BLaER1 treated with 17β-estradiol and CSF1 and Interleukin-3, amounts not matched to agents 10 nM and 100 nM (cell line): Measurements from ENCODE around the gene MGST3.
"Not testable (repeated sequence)": the region's sequence is repeated elsewhere in the genome, so short reads cannot be mapped to it uniquely, and the experiment has no call there.

ENCODE experiments used
- H3K27ac ChIP-seq, 11 experiments: shearing (Covaris generic); formaldehyde crosslinking; 2 replicates each; pipeline ENCODE4 v1.8.1; 2022
- H3K27me3 ChIP-seq, 11 experiments: shearing (Covaris generic); formaldehyde crosslinking; 2 replicates each; pipeline ENCODE4 v1.8.1; 2022
- H3K36me3 ChIP-seq, 11 experiments: shearing (Covaris generic); formaldehyde crosslinking; 2 replicates each; pipeline ENCODE4 v1.8.1; 2022
- H3K4me1 ChIP-seq, 10 experiments: shearing (Covaris generic); formaldehyde crosslinking; 2 replicates each; pipeline ENCODE4 v1.8.1; 2022
- H3K4me2 ChIP-seq, 11 experiments: shearing (Covaris generic); formaldehyde crosslinking; 2 replicates each; pipeline ENCODE4 v1.8.1; 2022
- H3K4me3 ChIP-seq, 10 experiments: shearing (Covaris generic); formaldehyde crosslinking; 2 replicates each; pipeline ENCODE4 v1.8.1; 2022
- H3K9ac ChIP-seq, 11 experiments: shearing (Covaris generic); formaldehyde crosslinking; 2 replicates each; pipeline ENCODE4 v1.8.1; 2022
- H3K9me3 ChIP-seq, 11 experiments: shearing (Covaris generic); formaldehyde crosslinking; replicated peaks in 1 of 11; 2 replicates each; pipeline ENCODE4 v1.8.1; 2022
- H4K20me1 ChIP-seq, 11 experiments: shearing (Covaris generic); formaldehyde crosslinking; 2 replicates each; pipeline ENCODE4 v1.8.1; 2022
- Cebpa-rat ChIP-seq, 11 experiments: shearing (Covaris generic); IDR thresholded peaks; 2 replicates each; pipeline ENCODE4 v1.8.1; 2022

MGST3 gene

DNA sequence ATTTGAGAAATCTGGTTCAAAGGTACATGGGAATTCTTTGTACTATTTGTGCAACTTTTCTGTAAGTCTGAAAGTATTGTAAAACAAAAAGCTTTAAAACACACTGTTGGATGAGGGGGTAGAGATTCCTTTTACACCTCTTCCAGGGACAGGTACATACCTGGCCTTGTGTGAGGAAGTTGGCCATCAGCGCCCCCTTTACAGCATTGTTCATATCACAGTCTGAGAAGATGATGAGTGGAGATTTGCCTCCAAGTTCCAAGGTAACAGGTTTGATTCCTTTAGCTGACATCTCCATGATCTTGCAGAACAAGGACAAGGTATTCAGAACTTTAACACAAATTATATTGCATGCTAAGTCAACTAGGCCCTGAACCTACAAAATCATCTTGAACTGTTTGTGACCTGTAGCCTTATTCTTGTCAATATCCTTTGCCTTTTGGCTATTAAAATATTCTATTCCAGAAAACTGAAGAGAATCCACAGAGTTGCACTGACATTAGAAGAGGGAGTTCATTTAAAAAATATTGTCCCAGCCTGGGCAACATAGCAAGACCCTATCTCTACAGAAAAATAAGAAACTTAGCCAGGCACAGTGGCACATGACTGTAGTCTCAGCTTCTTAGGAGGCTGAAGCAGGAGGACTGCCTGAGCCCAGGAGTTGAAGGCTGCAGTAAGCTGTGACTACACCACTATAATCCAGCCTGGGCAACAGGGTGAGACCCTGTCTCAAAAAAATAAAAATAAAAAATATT, 48.4 kb downstream of the MGST3 start:
- Histone ChIP-seq H3K9ac (no peak overlapping the region), H3K27ac (no peak overlapping the region), H4K20me1 (peaks cover 0 to 15% (median 4%) of the 10 kb centered on the region in 11 experiments; a peak in 4 of 22 replicates), H3K4me1 (peaks cover 4 to 9% (median 6%) of the 10 kb centered on the region in 10 experiments; a peak in 15 of 20 replicates), H3K9me3 (peaks cover 0 to 23% (median 6%) of the 10 kb centered on the region in 11 experiments; a peak in 10 of 22 replicates), H3K4me2 (no peak overlapping the region), H3K4me3 (no peak overlapping the region), H3K27me3 (no peaks in the 10 kb centered on the region), H3K36me3 (peaks cover 88 to 100% (median 97%) of the 10 kb centered on the region in 11 experiments)
- TF ChIP-seq Cebpa-rat (IDR thresholded peaks at IDR 0.05), result no peak

DNA sequence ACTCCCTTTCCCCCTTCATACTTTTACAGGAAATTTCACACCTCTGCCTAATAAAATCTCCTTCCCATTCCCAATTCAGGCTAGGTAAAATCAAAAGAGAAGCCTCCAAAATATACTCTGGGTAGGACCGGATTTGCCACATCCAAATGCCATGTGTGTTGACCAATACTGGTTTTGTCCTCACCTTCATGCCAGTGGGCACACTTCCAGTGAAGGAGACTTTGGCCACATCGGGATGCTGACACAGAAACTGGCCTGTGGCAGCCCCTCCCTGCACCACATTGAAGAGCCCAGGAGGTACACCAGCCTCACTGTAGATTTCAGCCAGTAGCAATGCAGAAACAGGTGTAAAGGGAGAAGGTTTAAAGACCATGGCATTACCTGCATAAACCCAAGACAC, 49.3 kb downstream of the MGST3 start:
- Histone ChIP-seq H3K4me2 (no peak overlapping the region), H3K36me3 (peaks cover 90 to 100% (median 98%) of the 10 kb centered on the region in 11 experiments)
- TF ChIP-seq Cebpa-rat (IDR thresholded peaks at IDR 0.05), result no peak

GRCh38 chr1:165680773-165681172, 49.7 kb downstream of the MGST3 start:
- Histone ChIP-seq H3K9me3 (peaks cover 0 to 23% (median 6%) of the 10 kb centered on the region in 11 experiments; a peak in 10 of 22 replicates), H3K36me3 (peaks cover 87 to 100% (median 98%) of the 10 kb centered on the region in 11 experiments), H4K20me1 (peaks cover 0 to 27% (median 9%) of the 10 kb centered on the region in 11 experiments; a peak in 11 of 22 replicates)
- H3K27ac ChIP-seq, H3K27me3 ChIP-seq, H3K4me3 ChIP-seq, H3K4me2 ChIP-seq, H3K4me1 ChIP-seq, H3K9ac ChIP-seq: not testable (repeated sequence)

More for the DNA sequence above, 49.3 kb downstream of the MGST3 start:
- Histone ChIP-seq H3K9me3 (peaks cover 0 to 23% (median 6%) of the 10 kb centered on the region in 11 experiments; a peak in 10 of 22 replicates), H3K27me3 (no peaks in the 10 kb centered on the region), H3K4me1 (peaks cover 0 to 9% (median 3%) of the 10 kb centered on the region in 10 experiments; a peak in 11 of 20 replicates), H3K9ac (no peak overlapping the region), H3K27ac (no peak overlapping the region), H3K4me3 (no peak overlapping the region), H4K20me1 (peaks cover 0 to 22% (median 4%) of the 10 kb centered on the region in 11 experiments; a peak in 9 of 22 replicates)

DNA sequence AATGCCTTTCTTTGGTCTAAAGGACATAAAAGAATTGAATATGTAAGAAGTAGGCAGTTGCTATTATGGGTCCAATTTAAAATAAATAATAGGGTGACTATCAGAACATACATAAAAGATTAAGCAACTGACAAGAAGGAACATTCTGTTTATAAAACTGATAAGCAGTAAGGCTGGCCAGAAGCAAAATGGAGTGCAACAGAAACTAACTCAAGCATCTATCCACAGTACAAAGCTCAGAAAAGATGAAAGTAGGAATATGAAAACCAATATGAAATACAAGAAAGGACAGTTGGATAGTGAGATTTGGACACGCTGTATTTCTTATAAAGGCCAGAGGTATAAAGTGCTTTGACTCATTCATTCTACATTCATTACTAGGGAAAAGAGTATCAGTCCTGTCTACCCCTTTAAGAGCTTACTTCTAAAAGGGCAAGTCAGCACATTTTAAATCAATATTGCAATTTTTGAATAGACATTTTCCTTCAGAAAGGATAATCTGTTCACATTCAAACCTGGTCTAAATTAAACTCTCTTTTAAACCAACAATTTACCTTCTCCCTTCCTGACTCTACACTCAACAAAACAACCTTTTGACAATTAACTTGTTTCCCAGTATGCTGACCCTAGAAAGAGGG, 52.9 kb downstream of the MGST3 start:
- H3K9ac ChIP-seq, result no peak overlapping the region
- peaks cover 65 to 100% (median 95%) of the 10 kb centered on the region in 11 experiments for H3K36me3 ChIP-seq
- H3K9me3 ChIP-seq, result peaks cover 8 to 42% (median 23%) of the 10 kb centered on the region in 11 experiments; a peak in 20 of 22 replicates
- H3K27ac ChIP-seq, result no peak overlapping the region
- peaks cover 0 to 39% (median 14%) of the 10 kb centered on the region in 11 experiments; a peak in 12 of 22 replicates for H4K20me1 ChIP-seq
- peaks cover 0 to 19% (median 8%) of the 10 kb centered on the region in 10 experiments; a peak in 13 of 20 replicates for H3K4me1 ChIP-seq
- H3K4me2 ChIP-seq, result no peak overlapping the region
- H3K27me3 ChIP-seq, result no peaks in the 10 kb centered on the region
- no peak overlapping the region for H3K4me3 ChIP-seq
- no peak for TF ChIP-seq Cebpa-rat (IDR thresholded peaks at IDR 0.05)

- peaks cover 0 to 57% (median 18%) of the 10 kb centered on the region in 11 experiments; a peak in 15 of 22 replicates for H4K20me1 ChIP-seq
- H3K4me3 ChIP-seq, result no peak overlapping the region
- H3K9me3 ChIP-seq, result peaks cover 8 to 33% (median 22%) of the 10 kb centered on the region in 11 experiments; a peak in 20 of 22 replicates
- no peaks in the 10 kb centered on the region for H3K27me3 ChIP-seq
- peaks cover 0 to 19% (median 8%) of the 10 kb centered on the region in 10 experiments; a peak in 10 of 20 replicates for H3K4me1 ChIP-seq
- no peak for TF ChIP-seq Cebpa-rat (IDR thresholded peaks at IDR 0.05)
- peak overlapping the region in 3 of 11 experiments; percentile 45 to 50 (median 47); a peak in 6 of 22 replicates for H3K27ac ChIP-seq
- H3K9ac ChIP-seq, result peak overlapping the region in 1 of 11 experiments; percentile 28; a peak in 1 of 22 replicates
- H3K4me2 ChIP-seq, result peak overlapping the region in 5 of 11 experiments; percentile 1 to 73 (median 36); a peak in 8 of 22 replicates
- peaks cover 48 to 99% (median 92%) of the 10 kb centered on the region in 11 experiments for H3K36me3 ChIP-seq
These were observed 55.3 kb downstream of the MGST3 start for GRCh38 chr1:165686121-165686970.

DNA sequence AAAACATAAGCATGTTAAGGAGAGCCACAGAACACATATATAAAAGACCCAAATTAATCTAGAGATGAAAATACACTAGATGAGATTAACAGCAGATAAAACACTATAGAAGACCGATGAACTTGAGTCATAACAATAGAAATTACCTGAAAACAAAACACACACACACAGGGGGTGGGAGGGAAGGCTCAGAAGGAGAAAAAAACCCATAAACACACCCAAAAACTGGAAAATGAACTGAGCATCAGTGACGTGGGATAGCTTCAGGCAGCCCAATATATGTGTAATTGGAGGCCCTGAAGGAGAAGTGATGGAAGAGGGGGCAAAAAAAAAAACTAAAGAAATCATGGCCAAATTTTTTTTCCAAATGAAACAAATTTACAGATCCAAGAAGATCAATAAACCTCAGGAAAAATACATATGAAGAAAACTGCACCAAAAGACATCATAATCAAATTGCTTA, 56.0 kb downstream of the MGST3 start:
- Histone ChIP-seq H3K9me3 (peaks cover 8 to 30% (median 19%) of the 10 kb centered on the region in 11 experiments; a peak in 20 of 22 replicates), H3K36me3 (peaks cover 41 to 99% (median 89%) of the 10 kb centered on the region in 11 experiments), H3K9ac (no peak overlapping the region), H3K27me3 (no peaks in the 10 kb centered on the region), H3K27ac (no peak overlapping the region; a peak in 1 of 22 replicates), H3K4me3 (no peak overlapping the region), H4K20me1 (peaks cover 0 to 62% (median 18%) of the 10 kb centered on the region in 11 experiments; a peak in 15 of 22 replicates), H3K4me1 (peaks cover 0 to 19% (median 8%) of the 10 kb centered on the region in 10 experiments; a peak in 10 of 20 replicates), H3K4me2 (peak overlapping the region in 3 of 11 experiments; percentile 10 to 73 (median 71); a peak in 4 of 22 replicates)
- TF ChIP-seq Cebpa-rat (IDR thresholded peaks at IDR 0.05), result no peak

GRCh38 chr1:165688046-165688445, 57.0 kb downstream of the MGST3 start:
- no peak overlapping the region for H3K4me2 ChIP-seq
- H3K36me3 ChIP-seq, result peaks cover 31 to 88% (median 78%) of the 10 kb centered on the region in 11 experiments
- TF ChIP-seq Cebpa-rat (IDR thresholded peaks at IDR 0.05), result no peak
- peaks cover 0 to 62% (median 18%) of the 10 kb centered on the region in 11 experiments; a peak in 15 of 22 replicates for H4K20me1 ChIP-seq
- no peak overlapping the region for H3K9ac ChIP-seq
- H3K4me3 ChIP-seq, result no peak overlapping the region
- peaks cover 8 to 26% (median 16%) of the 10 kb centered on the region in 11 experiments; a peak in 20 of 22 replicates for H3K9me3 ChIP-seq
- H3K4me1 ChIP-seq, result peaks cover 0 to 19% (median 8%) of the 10 kb centered on the region in 10 experiments; a peak in 10 of 20 replicates
- no peak overlapping the region for H3K27ac ChIP-seq
- H3K27me3 ChIP-seq, result no peaks in the 10 kb centered on the region

- no peak overlapping the region for H3K4me3 ChIP-seq
- peaks cover 25 to 36% (median 30%) of the 10 kb centered on the region in 10 experiments for H3K4me1 ChIP-seq
- H3K9ac ChIP-seq, result no peak overlapping the region
- H4K20me1 ChIP-seq, result peaks cover 0 to 47% (median 29%) of the 10 kb centered on the region in 11 experiments; a peak in 15 of 22 replicates
- H3K27me3 ChIP-seq, result no peaks in the 10 kb centered on the region
- no peak for TF ChIP-seq Cebpa-rat (IDR thresholded peaks at IDR 0.05)
- peak overlapping the region in 1 of 11 experiments; percentile 92; a peak in 1 of 22 replicates for H3K4me2 ChIP-seq
- H3K9me3 ChIP-seq, result peaks cover 0 to 11% (median 9%) of the 10 kb centered on the region in 11 experiments; a peak in 12 of 22 replicates
- no peak overlapping the region for H3K27ac ChIP-seq
- peaks cover 11 to 37% (median 25%) of the 10 kb centered on the region in 11 experiments for H3K36me3 ChIP-seq
These were observed 64.0 kb downstream of the MGST3 start for GRCh38 chr1:165695031-165695430.
